Neural cell (in vitro differentiated cells): ENCODE measurements around the gene C2CD3. TPM values are rescaled to one million over a fixed set of nuclear protein-coding genes. Genes with fewer than 3 reads are reported as not detected.

ENCODE experiments used
- H2AFZ ChIP-seq: fragments of 200-600, 300-800 bp; sonication (generic), shearing (Covaris generic); 2 replicates; pipeline ENCODE4 v1.6.0; 2014; ENCODE audit warnings: low read depth, mild to moderate bottlenecking, antibody characterized with exemption, low read length, moderate library complexity
- H3F3A ChIP-seq: fragments of 200-600 bp; shearing (Covaris generic); 2 replicates; pipeline ENCODE4 v1.6.1; 2016; ENCODE audit warnings: mild to moderate bottlenecking, moderate library complexity, mixed read lengths, antibody characterized with exemption, low read length; ENCODE audit not compliant: insufficient read depth, poor library complexity, severe bottlenecking
- H3K27ac ChIP-seq: fragments of 200-600, 300-800 bp; sonication (generic), shearing (Covaris generic); 2 replicates; pipeline ENCODE4 v1.5.1; 2014; ENCODE audit warnings: mild to moderate bottlenecking, low read length, moderate library complexity
- H3K27me3 ChIP-seq: fragments of 300-800, 200-600 bp; sonication (generic), shearing (Covaris generic); 2 replicates; pipeline ENCODE4 v1.6.0; 2014; ENCODE audit warnings: mild to moderate bottlenecking, low read depth, low read length, moderate library complexity; ENCODE audit not compliant: insufficient read depth
- H3K36me3 ChIP-seq: fragments of 300-800, 200-600 bp; sonication (generic), shearing (Covaris generic); 2 replicates; pipeline ENCODE4 v1.5.1; 2014; ENCODE audit warnings: mild to moderate bottlenecking, antibody characterized with exemption, low read length, moderate library complexity; ENCODE audit not compliant: insufficient read depth
- H3K4me2 ChIP-seq: fragments of 300-800, 200-600 bp; sonication (generic), shearing (Covaris generic); 2 replicates; pipeline ENCODE4 v1.6.0; 2014; ENCODE audit warnings: mild to moderate bottlenecking, low read length
- H3K4me3 ChIP-seq: fragments of 300-800, 200-600 bp; sonication (generic), shearing (Covaris generic); 2 replicates; pipeline ENCODE4 v1.5.1; 2014; ENCODE audit warnings: mild to moderate bottlenecking, low read length, moderate library complexity
- H3K79me2 ChIP-seq: fragments of 200-600 bp; shearing (Covaris generic); replicated peaks from 2 replicates; pipeline ENCODE4 v1.6.0; 2014; ENCODE audit warnings: mild to moderate bottlenecking, low read length, moderate library complexity; ENCODE audit not compliant: insufficient read depth
- H3K9ac ChIP-seq: fragments of 300-800, 200-600 bp; sonication (generic), shearing (Covaris generic); 2 replicates; pipeline ENCODE4 v1.6.1; 2016; ENCODE audit warnings: mild to moderate bottlenecking, low read length, mixed read lengths
- H3K9me2 ChIP-seq: fragments of 200-600 bp; shearing (Covaris generic); 2 replicates; pipeline ENCODE4 v1.6.1; 2016; ENCODE audit warnings: mild to moderate bottlenecking, low read length, mixed read lengths; ENCODE audit not compliant: insufficient read depth
- H3K9me3 ChIP-seq: fragments of 200-600, 300-800 bp; sonication (generic), shearing (Covaris generic); 2 replicates; pipeline ENCODE4 v1.6.1; 2016; ENCODE audit warnings: mild to moderate bottlenecking, mixed run types, low read length, moderate library complexity, mixed read lengths
- H4K20me1 ChIP-seq: fragments of 200-600 bp; shearing (Covaris generic); 2 replicates; pipeline ENCODE4 v1.6.1; 2016; ENCODE audit warnings: mild to moderate bottlenecking, mixed run types; ENCODE audit not compliant: insufficient read depth
- EP300 ChIP-seq: fragments of 450-650 bp; conservative IDR thresholded peaks from 2 replicates; pipeline ENCODE4 v1.6.1; 2014; ENCODE audit warnings: antibody characterized with exemption, mild to moderate bottlenecking, moderate library complexity; ENCODE audit not compliant: poor library complexity, severe bottlenecking
- EZH2 ChIP-seq: fragments of 200-600, 300-800 bp; shearing (Covaris generic), sonication (generic); IDR thresholded peaks from 2 replicates; pipeline ENCODE4 v1.6.1; 2014; ENCODE audit warnings: antibody characterized with exemption, low read length, borderline replicate concordance, mild to moderate bottlenecking; ENCODE audit not compliant: insufficient read depth, poor library complexity, severe bottlenecking
- MXI1 ChIP-seq: fragments of 450-650 bp; conservative IDR thresholded peaks from 2 replicates; pipeline ENCODE4 v1.6.1; 2014; ENCODE audit warnings: antibody characterized with exemption, mild to moderate bottlenecking; ENCODE audit not compliant: poor library complexity, severe bottlenecking
- POLR2AphosphoS5 ChIP-seq: IDR thresholded peaks from 2 replicates; pipeline ENCODE4 v1.6.1; 2012
- RAD21 ChIP-seq: fragments of 450-650 bp; conservative IDR thresholded peaks from 2 replicates; pipeline ENCODE4 v1.6.1; 2014; ENCODE audit warnings: antibody characterized with exemption, mild to moderate bottlenecking, moderate library complexity
- SMC3 ChIP-seq: fragments of 450-650 bp; conservative IDR thresholded peaks from 2 replicates; pipeline ENCODE4 v1.6.1; 2014; ENCODE audit warnings: antibody characterized with exemption, mild to moderate bottlenecking, moderate library complexity; ENCODE audit not compliant: poor library complexity
- TAF1 ChIP-seq: IDR thresholded peaks from 2 replicates; pipeline ENCODE4 v1.6.1; 2012; ENCODE audit warnings: low read depth
- polyA plus RNA-seq: library from polyadenylated mRNA; depleted of rRNA; stranded (reverse); fragments of >200 nt; gene quantifications from 2 replicates; pipeline ENCODE4 v1.2.3, GENCODE V29; 2014
- TF ChIP-seq, protein P1 (sequence below): fragments of 450-650 bp; IDR thresholded peaks from 2 replicates; pipeline ENCODE4 v1.5.1; 2014; ENCODE audit warnings: antibody characterized with exemption, mild to moderate bottlenecking, moderate library complexity; ENCODE audit not compliant: poor library complexity, severe bottlenecking
- TF ChIP-seq, protein P2 (sequence below): IDR thresholded peaks from 2 replicates; pipeline ENCODE4 v1.6.1; 2012; ENCODE audit warnings: borderline replicate concordance

C2CD3 gene
- polyA plus RNA-seq, 1 donor from 2014 or later = 13.2 TPM

DNA sequence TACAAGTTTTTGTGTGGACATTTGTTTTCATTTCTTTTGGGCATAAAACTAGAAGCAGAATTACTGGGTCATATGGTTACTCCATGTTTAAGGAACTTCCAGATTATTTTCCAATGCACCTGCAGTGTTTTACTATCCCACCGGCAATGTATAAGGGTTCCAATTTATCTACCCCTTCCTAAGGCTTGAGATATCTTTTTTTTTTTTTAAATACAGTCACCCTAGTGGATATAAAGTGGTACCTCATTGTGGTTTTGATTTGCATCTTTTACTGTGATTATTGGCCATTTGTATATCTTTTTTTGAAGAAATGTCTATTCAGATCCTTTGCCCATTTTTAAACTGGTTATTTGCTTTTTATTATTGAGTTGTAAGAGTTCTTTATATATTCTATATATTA lies 127.4 kb downstream of the C2CD3 start:
- TF ChIP-seq POLR2AphosphoS5 = no peak
- no peak for TF ChIP-seq RAD21
- no peak for TF ChIP-seq EP300
- no peak for TF ChIP-seq MXI1
- TF ChIP-seq, protein P1, sequence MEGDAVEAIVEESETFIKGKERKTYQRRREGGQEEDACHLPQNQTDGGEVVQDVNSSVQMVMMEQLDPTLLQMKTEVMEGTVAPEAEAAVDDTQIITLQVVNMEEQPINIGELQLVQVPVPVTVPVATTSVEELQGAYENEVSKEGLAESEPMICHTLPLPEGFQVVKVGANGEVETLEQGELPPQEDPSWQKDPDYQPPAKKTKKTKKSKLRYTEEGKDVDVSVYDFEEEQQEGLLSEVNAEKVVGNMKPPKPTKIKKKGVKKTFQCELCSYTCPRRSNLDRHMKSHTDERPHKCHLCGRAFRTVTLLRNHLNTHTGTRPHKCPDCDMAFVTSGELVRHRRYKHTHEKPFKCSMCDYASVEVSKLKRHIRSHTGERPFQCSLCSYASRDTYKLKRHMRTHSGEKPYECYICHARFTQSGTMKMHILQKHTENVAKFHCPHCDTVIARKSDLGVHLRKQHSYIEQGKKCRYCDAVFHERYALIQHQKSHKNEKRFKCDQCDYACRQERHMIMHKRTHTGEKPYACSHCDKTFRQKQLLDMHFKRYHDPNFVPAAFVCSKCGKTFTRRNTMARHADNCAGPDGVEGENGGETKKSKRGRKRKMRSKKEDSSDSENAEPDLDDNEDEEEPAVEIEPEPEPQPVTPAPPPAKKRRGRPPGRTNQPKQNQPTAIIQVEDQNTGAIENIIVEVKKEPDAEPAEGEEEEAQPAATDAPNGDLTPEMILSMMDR = no peak
- TF ChIP-seq, protein P2, sequence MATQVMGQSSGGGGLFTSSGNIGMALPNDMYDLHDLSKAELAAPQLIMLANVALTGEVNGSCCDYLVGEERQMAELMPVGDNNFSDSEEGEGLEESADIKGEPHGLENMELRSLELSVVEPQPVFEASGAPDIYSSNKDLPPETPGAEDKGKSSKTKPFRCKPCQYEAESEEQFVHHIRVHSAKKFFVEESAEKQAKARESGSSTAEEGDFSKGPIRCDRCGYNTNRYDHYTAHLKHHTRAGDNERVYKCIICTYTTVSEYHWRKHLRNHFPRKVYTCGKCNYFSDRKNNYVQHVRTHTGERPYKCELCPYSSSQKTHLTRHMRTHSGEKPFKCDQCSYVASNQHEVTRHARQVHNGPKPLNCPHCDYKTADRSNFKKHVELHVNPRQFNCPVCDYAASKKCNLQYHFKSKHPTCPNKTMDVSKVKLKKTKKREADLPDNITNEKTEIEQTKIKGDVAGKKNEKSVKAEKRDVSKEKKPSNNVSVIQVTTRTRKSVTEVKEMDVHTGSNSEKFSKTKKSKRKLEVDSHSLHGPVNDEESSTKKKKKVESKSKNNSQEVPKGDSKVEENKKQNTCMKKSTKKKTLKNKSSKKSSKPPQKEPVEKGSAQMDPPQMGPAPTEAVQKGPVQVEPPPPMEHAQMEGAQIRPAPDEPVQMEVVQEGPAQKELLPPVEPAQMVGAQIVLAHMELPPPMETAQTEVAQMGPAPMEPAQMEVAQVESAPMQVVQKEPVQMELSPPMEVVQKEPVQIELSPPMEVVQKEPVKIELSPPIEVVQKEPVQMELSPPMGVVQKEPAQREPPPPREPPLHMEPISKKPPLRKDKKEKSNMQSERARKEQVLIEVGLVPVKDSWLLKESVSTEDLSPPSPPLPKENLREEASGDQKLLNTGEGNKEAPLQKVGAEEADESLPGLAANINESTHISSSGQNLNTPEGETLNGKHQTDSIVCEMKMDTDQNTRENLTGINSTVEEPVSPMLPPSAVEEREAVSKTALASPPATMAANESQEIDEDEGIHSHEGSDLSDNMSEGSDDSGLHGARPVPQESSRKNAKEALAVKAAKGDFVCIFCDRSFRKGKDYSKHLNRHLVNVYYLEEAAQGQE = no peak
- TF ChIP-seq TAF1 = no peak
- TF ChIP-seq SMC3 = no peak
- TF ChIP-seq EZH2 = no peak
- Histone ChIP-seq H3K4me2 (no peak overlapping the region), H3K9ac (no peak overlapping the region), H2AFZ (no peak overlapping the region), H3K9me3 (no peaks in the 10 kb centered on the region), H3K79me2 (no peaks in the 10 kb centered on the region), H3K27ac (no peak overlapping the region), H3K36me3 (peaks cover 1% of the 10 kb centered on the region), H3K27me3 (no peaks in the 10 kb centered on the region), H3K9me2 (no peaks in the 10 kb centered on the region), H3K4me3 (no peak overlapping the region), H4K20me1 (no peaks in the 10 kb centered on the region), H3F3A (no peaks in the 10 kb centered on the region)

DNA sequence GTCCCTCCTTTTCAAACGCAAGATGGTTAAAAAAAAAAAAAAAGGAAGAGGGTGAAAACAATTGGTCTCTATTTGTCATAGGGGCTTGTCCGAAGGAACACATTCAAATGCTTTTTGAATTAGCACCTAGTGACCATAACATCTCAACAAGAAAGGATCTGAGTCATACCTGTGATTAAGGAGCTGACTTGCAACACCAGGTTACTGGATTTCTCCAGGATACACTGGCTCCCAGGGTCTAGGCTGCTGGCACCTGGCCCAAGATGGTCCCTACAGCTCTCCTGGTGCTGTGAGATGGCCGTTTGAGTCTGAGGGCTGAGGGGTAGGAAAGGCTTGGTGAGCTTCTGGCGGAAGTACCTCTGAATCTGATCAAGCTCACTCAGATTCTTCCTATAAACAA lies 133.5 kb downstream of the C2CD3 start:
- no peaks in the 10 kb centered on the region for H3K9me3 ChIP-seq
- no peak overlapping the region for H3K4me3 ChIP-seq
- H3K4me2 ChIP-seq = no peak overlapping the region
- H3K9ac ChIP-seq = no peak overlapping the region
- no peaks in the 10 kb centered on the region for H3K79me2 ChIP-seq
- peaks cover 6% of the 10 kb centered on the region for H3K36me3 ChIP-seq
- no peak overlapping the region for H3K27ac ChIP-seq
- no peak overlapping the region for H2AFZ ChIP-seq
- no peaks in the 10 kb centered on the region for H3K9me2 ChIP-seq
- H4K20me1 ChIP-seq = no peaks in the 10 kb centered on the region
- TF ChIP-seq SMC3 (no peak), MXI1 (no peak), RAD21 (no peak), EP300 (no peak), EZH2 (no peak), POLR2AphosphoS5 (no peak)
- TF ChIP-seq, protein P2 = no peak
- TF ChIP-seq, protein P1 = no peak
- H3K27me3 ChIP-seq = no peaks in the 10 kb centered on the region
- H3F3A ChIP-seq = no peaks in the 10 kb centered on the region
